HL-60 (cell line): Measurements from ENCODE around the gene B3GNT3.

ENCODE experiments used
- DNase-seq, 2 experiments: peaks; one replicate each; pipeline ENCODE4 v3.0.0-alpha.2; 2010 to 2020; ENCODE audit warnings: low read depth in 1 of 2, low spot score in 1 of 2
- H3K27ac ChIP-seq: fragments of 250-450 bp; sonication (Bioruptor Pico); replicated peaks from 2 replicates; pipeline ENCODE4 v1.5.1; 2020; ENCODE audit warnings: mild to moderate bottlenecking, moderate library complexity
- H3K27me3 ChIP-seq: fragments of 250-450 bp; sonication (Bioruptor Pico); 2 replicates; pipeline ENCODE4 v1.5.1; 2021; ENCODE audit warnings: mild to moderate bottlenecking, moderate library complexity; ENCODE audit not compliant: insufficient read depth, poor library complexity, severe bottlenecking
- H3K4me3 ChIP-seq: replicated peaks from 2 replicates; pipeline ENCODE4 v1.5.1; 2011; ENCODE audit warnings: mild to moderate bottlenecking, control low read depth, low read length; ENCODE audit not compliant: insufficient read depth
- GABPA ChIP-seq: IDR thresholded peaks from 2 replicates; pipeline ENCODE4 v1.6.1; 2012; ENCODE audit warnings: low read depth
- POLR2AphosphoS5 ChIP-seq: IDR thresholded peaks from 2 replicates; pipeline ENCODE4 v1.6.1; 2012; ENCODE audit warnings: low read depth
- REST ChIP-seq: IDR thresholded peaks from 2 replicates; pipeline ENCODE4 v1.6.1; 2012; ENCODE audit warnings: low read depth; ENCODE audit not compliant: insufficient replicate concordance
- SPI1 ChIP-seq: IDR thresholded peaks from 2 replicates; pipeline ENCODE4 v1.6.1; 2012; ENCODE audit warnings: low read depth, mild to moderate bottlenecking, borderline replicate concordance
- TF ChIP-seq, protein P1 (sequence below): IDR thresholded peaks from one replicate; pipeline ENCODE4 v1.5.1; 2011; ENCODE audit warnings: low read length, control low read depth, inconsistent platforms; ENCODE audit not compliant: insufficient read depth

Gene B3GNT3

DNA sequence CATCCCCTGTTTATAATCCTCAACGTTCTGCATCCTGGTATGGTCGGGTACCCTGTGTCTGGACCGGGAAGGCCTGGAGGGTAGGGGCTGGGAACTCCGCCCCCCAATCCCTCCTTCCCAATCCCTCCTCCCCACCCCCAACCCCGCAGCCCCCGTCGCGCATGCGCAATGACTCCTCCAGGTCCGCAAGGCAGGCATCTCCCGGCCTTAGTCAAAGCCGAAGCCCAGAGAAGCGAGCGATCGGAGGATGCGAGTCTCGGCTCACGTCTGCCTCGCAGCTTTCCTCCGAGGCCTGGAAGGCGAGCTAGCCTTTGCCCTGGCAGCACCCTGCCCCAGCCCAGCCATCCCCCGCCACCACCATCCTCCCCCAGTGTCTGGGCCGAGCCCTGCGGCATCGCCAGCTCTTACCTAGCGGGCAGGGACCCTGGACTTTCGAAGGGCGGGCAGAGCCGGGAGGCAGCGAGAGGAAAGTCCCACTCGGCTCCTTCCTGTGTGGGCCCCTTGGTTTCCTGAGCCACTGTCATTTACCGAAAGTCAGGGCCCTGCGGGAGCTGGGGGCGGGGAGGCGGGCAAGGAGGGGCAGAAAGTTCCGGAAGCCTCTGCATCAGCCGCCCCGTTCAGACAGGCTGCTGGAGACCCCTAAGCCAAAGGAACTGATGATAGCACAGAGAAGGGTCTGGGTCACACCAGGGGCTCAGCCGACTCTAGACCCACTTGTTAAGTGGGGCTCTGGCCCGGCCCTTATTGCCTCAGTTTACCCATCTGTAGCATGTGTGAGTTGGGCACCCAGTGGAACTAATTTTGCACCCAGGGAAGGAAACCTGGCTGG, 52.8 kb downstream of the B3GNT3 start, which contains the start of gene JAK3:
Gene JAK3, minus strand, starts transcription at position 445 of the 829 bp plus-strand sequence. CDS start 3,565 bp downstream, outside the sequence.
- no peaks in the 10 kb centered on the region for H3K27me3 ChIP-seq
- DNase-seq, result no peak
- TF ChIP-seq REST (no peak), GABPA (no peak), POLR2AphosphoS5 (no peak), SPI1 (no peak)
- TF ChIP-seq, protein P1, sequence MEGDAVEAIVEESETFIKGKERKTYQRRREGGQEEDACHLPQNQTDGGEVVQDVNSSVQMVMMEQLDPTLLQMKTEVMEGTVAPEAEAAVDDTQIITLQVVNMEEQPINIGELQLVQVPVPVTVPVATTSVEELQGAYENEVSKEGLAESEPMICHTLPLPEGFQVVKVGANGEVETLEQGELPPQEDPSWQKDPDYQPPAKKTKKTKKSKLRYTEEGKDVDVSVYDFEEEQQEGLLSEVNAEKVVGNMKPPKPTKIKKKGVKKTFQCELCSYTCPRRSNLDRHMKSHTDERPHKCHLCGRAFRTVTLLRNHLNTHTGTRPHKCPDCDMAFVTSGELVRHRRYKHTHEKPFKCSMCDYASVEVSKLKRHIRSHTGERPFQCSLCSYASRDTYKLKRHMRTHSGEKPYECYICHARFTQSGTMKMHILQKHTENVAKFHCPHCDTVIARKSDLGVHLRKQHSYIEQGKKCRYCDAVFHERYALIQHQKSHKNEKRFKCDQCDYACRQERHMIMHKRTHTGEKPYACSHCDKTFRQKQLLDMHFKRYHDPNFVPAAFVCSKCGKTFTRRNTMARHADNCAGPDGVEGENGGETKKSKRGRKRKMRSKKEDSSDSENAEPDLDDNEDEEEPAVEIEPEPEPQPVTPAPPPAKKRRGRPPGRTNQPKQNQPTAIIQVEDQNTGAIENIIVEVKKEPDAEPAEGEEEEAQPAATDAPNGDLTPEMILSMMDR, result no peak
- H3K27ac ChIP-seq, result no peak within 1 kb of the TSS
- H3K4me3 ChIP-seq, result no peak within 1 kb of the TSS

DNA sequence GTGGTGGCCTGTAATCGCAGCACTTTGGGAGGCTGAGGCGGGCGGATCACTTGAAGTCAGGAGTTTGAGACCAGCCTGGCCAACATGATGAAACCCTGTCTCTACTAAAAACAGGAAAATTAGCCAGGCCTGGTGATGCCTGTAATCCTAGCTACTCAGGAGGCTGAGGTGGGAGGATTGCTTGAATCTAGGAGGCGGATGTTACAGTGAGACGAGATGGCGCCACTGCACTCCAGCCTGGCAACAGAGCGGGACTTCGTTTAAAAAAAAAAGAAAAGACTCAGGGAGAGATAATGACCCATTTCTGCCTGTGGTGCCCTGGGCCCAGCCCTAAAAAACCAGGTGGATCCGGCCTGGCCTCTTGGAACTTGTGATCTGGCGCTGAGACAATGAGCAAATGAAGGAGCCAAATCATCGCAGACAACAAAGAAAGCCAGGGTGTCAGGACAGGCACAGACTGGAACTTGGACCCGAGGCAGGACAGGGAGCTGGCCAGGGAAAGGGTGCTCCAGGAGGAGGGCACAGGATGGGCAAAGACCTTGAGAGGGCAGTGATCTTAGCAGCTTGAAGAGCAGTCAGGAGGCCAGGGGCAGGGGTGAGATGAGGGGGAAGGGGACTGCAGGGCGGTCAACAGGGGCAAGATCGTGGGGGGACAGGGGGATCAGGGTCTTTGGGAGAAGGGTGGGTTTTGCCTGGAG, 53.8 kb downstream of the B3GNT3 start:
- DNase-seq, result no peak
- TF ChIP-seq GABPA, result no peak
- no peak for TF ChIP-seq REST
- TF ChIP-seq SPI1, result no peak
- TF ChIP-seq, protein P1, result no peak
- no peak for TF ChIP-seq POLR2AphosphoS5
- Histone ChIP-seq H3K4me3 (no peak overlapping the region), H3K27ac (no peak overlapping the region), H3K27me3 (no peaks in the 10 kb centered on the region)

DNA sequence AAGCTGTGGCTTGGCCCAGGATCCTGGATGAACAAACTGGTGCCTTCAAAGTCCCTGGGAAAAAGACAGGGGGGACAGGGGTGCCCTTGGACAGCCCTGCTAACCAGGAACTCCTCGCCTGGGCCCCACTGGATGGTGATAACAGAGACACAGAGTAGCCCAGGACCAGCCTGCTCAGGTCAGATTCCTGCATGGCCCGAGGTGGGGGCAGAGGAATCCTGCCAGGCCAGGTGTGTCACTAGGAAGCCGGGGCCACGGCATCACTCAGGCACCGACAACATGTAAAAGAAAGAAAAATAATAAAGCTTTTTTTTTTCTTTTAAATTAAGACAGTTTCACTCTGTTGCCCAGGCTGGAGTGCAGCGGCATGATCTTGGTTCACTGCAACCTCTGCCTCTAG, 59.1 kb downstream of the B3GNT3 start:
- Histone ChIP-seq H3K27me3 (no peaks in the 10 kb centered on the region), H3K4me3 (no peak overlapping the region), H3K27ac (no peak overlapping the region)
- no peak for DNase-seq
- TF ChIP-seq SPI1, result no peak
- TF ChIP-seq GABPA, result no peak
- TF ChIP-seq POLR2AphosphoS5, result no peak
- TF ChIP-seq, protein P1, result no peak
- TF ChIP-seq REST, result no peak
